Inferior parietal cortex (tissue), 1 donor: ENCODE measurements around the gene LCP1.
A peak's percentile ranks its signal among the peaks of the same experiment; 100 is the strongest.
"Not testable (repeated sequence)": the region's sequence is repeated elsewhere in the genome, so short reads cannot be mapped to it uniquely, and the experiment has no call there.

Source experiments
- DNase-seq: peaks from one replicate; pipeline ENCODE4 v3.0.0-alpha.2; 2016; ENCODE audit errors: extremely low spot score

Gene LCP1

GRCh38 chr13:46182491-46182877 lies 507 bp upstream of the LCP1 start:
- no peak for DNase-seq

DNA sequence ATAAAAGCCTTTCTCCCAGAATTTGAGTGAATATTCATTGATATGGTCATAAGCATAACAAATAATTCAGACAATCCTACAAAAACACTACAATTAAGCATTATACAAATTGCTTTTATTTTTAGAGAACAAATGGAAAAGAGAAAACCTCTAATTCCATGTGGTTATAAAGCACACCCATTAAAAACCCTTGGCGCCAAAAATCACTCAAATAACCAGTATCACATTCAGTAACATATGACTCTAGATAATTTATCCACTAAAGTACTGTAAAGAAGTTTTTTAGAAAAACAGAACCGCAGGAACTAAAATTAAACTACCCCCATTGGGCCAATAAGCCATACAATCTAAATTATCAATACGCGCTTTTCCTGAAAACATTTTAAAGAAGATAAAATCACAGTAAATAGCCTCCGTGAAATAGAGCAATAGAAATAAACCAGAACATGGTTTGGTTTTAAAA lies 569 bp downstream of the LCP1 start:
- no peak for DNase-seq

DNA sequence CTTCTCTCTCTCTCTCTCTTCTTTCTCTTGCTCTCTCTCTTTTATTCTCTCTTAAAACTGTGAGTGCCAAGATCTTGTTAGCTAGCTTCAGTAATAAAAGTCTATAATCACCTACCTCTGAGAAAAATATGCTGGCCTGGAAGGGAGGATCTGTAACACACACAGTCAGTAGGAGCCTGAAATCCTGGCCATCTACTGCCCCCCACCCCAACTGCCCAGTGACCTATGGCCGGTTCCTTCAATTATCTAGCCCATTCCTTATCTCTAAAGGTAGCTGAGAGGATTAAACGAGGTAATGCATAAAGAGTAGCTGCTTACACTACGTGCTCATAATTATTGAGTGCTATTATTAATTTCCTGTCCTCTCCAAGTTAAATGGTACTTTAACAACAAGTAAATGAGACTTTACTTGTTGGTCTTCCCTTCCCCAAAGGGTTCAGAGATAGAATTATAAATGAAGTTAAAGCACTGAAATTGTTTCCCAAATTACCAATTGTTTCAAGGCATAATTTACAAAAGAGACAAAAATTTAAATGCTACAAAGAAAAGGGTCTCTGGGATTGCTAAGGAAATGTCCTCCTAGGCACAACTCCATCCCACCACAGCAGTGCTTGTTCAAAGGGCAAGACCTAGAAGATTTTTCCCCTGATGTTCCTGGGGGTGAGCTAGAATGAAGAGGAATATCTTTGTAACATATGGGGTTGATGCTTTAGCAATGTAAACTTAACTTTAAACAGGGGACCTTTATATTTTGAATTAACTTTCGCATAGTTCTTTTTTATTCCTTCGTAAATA lies 1.8 kb downstream of the LCP1 start:
- DNase-seq: no peak

DNA sequence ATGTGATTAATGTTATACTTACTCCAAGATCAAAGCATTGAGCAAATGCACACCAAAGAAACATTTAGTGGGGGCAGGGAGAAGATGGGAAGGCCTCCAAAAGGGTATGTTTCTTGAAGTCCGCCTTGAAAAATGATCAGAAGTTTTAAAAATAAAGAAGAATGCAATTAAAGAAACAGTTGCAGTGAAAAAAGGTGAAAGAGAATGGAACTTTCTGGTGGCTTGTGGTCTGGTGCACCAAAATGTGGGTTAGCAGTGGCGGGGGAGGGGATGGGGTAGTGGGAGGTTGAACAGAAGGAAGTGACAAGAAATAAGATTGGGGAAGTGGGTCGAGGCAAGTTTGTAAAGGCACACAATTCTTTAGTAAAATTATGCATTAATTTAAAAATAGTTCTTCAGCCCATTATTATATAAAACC lies 2.5 kb downstream of the LCP1 start:
- DNase-seq: no peak

DNA sequence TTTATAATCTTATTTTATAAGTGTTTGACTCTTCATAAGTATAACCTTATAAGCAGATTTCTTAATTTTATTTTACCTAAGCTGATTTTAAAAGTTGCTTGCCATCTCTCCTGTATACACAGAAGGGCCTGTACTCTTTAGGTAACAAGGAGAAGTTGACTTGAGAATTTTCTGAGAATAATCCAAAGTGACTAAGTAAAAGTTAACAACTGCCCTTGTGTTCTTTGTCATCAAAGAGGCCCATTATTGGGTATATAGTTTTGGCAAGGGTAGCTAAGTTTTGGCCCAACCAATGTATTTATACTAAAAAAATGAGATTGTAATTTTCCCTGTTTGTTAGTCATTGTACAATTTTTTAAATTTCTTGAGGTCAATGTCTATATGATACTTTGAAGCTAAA lies 3.2 kb downstream of the LCP1 start:
- DNase-seq: no peak

- DNase-seq: no peak
These were observed 3.8 kb downstream of the LCP1 start for GRCh38 chr13:46178143-46178542.

DNA sequence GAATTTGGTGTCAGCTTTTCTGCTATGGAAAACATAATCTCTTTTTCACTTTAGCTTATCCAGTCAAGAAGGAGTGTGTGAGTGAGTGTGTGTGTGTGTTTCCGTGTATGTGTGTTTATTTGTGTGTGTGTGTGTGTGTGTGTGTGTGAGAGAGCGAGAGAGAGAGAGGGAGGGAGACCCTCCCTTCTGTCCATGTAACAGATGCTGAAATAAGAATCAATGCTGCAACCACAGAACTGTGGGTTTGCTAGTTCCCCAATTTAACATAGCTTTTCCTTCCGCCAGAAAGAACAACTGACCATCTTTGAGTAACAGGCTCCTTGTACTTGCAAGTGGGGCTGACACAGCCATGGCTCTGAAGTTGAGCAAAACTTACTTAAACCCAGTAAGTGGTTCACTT lies 5.2 kb downstream of the LCP1 start:
- no peak for DNase-seq

DNA sequence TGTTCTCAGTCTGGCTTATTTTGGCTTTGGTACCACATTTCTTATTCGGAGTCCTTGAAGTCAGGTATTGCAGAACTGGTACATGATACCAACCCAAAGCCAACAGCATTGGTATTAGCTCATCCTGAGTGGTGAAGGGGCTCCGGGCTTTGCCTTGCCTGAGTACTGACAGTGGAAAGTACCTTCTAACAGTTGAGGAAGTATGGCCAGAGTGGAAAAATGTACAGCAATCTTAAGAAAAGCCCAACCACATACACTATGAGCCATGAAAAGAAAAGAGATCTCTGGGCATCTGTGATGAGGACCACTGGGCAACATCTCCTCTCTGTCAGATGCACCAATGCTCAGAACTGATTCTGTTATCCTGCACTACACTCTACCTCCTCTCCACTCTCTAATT lies 8.3 kb downstream of the LCP1 start:
- no peak for DNase-seq

- no peak for DNase-seq
These were observed 9.4 kb downstream of the LCP1 start for GRCh38 chr13:46172531-46172991.

GRCh38 chr13:46171739-46172138 lies 10.2 kb downstream of the LCP1 start:
- DNase-seq: no peak

GRCh38 chr13:46171217-46171616 lies 10.8 kb downstream of the LCP1 start:
- no peak for DNase-seq

GRCh38 chr13:46170687-46171086 lies 11.3 kb downstream of the LCP1 start:
- DNase-seq: no peak

- no peak for DNase-seq
These were observed 11.7 kb downstream of the LCP1 start for GRCh38 chr13:46170268-46170667.

GRCh38 chr13:46169758-46170157 lies 12.2 kb downstream of the LCP1 start:
- no peak for DNase-seq

DNA sequence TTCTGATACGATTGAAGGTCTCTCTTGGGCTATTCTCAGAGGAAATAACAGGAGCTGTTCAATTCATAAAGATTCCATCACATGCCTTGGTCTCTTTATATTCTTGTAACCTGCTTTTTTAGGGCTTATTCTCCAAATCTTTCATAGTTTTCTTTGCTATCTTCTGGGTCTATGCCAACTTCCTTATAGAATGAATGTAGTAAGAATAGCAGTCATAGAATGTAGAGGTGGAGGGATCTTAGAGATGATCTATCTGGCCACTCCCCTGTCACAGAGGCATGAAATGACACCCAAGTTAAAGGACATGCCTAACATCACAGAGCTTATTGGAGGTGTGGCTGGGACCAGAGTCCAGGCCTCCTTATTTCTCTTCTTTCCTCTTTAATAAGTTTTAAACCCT lies 13.2 kb downstream of the LCP1 start:
- DNase-seq: no peak

- DNase-seq: no peak
These were observed 13.6 kb downstream of the LCP1 start for GRCh38 chr13:46168341-46168740.

- no peak for DNase-seq
These were observed 14.9 kb downstream of the LCP1 start for GRCh38 chr13:46166947-46167610.

- DNase-seq: no peak
These were observed 15.8 kb downstream of the LCP1 start for GRCh38 chr13:46166224-46166584.

DNA sequence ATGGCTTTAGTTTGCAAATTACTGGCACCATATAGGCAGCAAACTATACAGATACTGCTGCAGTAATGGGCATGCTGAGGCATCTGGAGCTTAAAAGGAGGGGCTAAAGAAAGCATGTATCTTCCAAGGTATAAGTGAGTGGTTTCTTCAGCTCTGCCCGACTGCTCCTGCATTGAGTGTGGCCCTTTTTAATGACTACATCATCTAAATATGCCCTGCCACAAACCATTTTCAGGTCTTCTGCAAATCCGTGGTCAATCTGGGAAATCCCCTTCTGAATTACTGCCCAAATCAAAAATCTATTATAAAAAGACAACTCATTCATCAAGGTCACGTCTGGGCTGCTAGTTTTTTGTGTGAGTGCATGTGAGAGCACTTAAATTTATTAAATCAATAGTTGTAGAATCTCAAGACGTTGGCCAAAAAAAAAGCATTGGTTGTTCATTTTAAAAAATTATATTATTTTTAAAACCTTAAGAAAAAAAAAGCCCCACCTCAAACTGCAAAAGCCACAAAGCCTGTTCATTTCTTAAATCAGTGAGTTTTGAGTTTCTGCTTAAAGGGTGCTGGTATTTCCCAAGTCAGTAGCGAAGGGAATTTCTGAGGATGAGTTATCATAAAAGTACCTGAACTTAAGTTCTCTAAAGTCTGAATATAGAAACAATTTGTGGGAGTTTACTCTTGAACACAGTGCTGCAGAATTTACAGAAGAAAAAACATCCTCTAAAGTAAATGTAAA lies 16.3 kb downstream of the LCP1 start:
- no peak for DNase-seq

- DNase-seq: no peak
These were observed 17.3 kb downstream of the LCP1 start for GRCh38 chr13:46164661-46165060.

DNA sequence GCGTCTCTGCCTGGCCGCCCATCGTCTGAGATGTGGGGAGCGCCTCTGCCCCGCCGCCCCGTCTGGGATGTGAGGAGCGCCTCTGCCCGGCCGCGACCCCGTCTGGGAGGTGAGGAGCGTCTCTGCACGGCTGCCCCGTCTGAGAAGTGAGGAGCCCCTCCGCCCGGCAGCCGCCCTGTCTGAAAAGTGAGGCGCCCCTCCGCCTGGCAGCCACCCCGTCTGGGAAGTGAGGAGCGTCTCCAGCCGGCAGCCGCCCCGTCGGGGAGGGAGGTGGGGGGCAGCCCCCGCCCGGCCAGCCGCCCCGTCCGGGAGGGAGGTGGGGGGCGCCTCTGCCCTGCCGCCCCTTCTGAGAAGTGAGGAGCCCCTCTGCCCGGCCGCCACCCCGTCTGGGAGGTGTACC lies 19.2 kb downstream of the LCP1 start:
- not testable (repeated sequence) for DNase-seq

GRCh38 chr13:46160471-46161066 lies 21.4 kb downstream of the LCP1 start:
- DNase-seq: peak; percentile 81
